Prostate gland (tissue), 2 donors: Measurements from ENCODE around the gene KLF13.

Experiments used
- CTCF ChIP-seq, 4 experiments: fragments of 200-600 bp in 2 of 4; fragments of 450-650 bp in 2 of 4; sonication (generic) in 2 of 4; IDR thresholded peaks; 1 replicate in 3 of 4; 2 replicates in 1 of 4; pipeline ENCODE4 v1.5.1; 2016 to 2019; ENCODE audit warnings: antibody characterized with exemption in 4 of 4, mild to moderate bottlenecking in 2 of 4, moderate library complexity in 2 of 4
- POLR2A ChIP-seq: fragments of 450-650 bp; IDR thresholded peaks from one replicate; pipeline ENCODE4 v1.6.1; 2016; ENCODE audit warnings: antibody characterized with exemption, mild to moderate bottlenecking

DNA sequence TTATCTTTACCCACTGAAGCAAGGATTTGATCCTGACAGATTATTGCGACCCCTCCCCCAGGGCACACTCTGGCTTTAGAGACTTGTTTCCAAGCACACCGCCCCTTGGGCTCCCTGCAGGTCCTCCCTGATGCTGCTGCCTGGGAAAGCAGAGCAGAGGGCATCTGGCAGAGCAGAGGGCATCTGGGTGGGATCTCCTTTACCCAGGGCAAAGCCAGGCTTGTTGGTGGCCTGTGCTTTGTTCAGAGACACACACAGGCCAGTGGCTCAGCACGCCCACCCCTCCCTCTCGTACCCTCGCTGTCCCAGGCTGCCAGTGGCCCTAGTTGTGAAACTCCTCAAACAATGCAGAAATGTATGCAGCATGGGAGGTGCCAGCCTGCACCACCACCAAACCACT lies 4.8 kb downstream of the KLF13 start:
- no peak for TF ChIP-seq POLR2A
- TF ChIP-seq CTCF (IDR thresholded peaks at IDR 0.05), result no peak
